H1 (cell line): ENCODE data around the gene ZBTB34. TPM values are rescaled to one million over a fixed set of nuclear protein-coding genes. Genes with fewer than 3 reads are reported as not detected.

Experiments used
- CTCF ChIA-PET: fragments of 300-600 bp; sonication (Branson Sonifier 250); formaldehyde crosslinking; loops from one replicate; lab custom pipeline; 2021; ENCODE audit not compliant: partially characterized antibody; lab: Charles Lee
- POLR2A ChIA-PET: fragments of 300-600 bp; sonication (Branson Sonifier 250); formaldehyde crosslinking; loops from one replicate; lab custom pipeline; 2021; ENCODE audit warnings: inconsistent platforms; ENCODE audit not compliant: partially characterized antibody; lab: Charles Lee
- DNase-seq, 2 experiments: peaks; one replicate each; pipeline versions ENCODE4 v3.0.0 to v3.0.0-alpha.2; 2010 to 2022; ENCODE audit warnings: low spot score in 2 of 2, low read depth in 1 of 2, mixed read lengths in 1 of 2
- FAIRE-seq: peaks from 2 replicates; lab custom pipeline; 2011; peaks lifted over from hg19 to GRCh38; lab: Jason Lieb, UNC
- H2AFZ ChIP-seq: 2 replicates; pipeline ENCODE4 v1.8.1; 2012; ENCODE audit warnings: low read length, inconsistent platforms
- H2AK5ac ChIP-seq: 2 replicates; pipeline ENCODE4 v1.6.1; 2013; ENCODE audit warnings: low read depth, low read length
- H2BK120ac ChIP-seq: replicated peaks from 2 replicates; pipeline ENCODE3; 2013; ENCODE audit warnings: low read depth, low read length, inconsistent platforms
- H2BK12ac ChIP-seq: 2 replicates; pipeline ENCODE4 v1.6.1; 2013; ENCODE audit warnings: low read depth, low read length
- H2BK15ac ChIP-seq: 2 replicates; pipeline ENCODE4 v1.6.1; 2013; ENCODE audit warnings: low read length
- H2BK20ac ChIP-seq: 2 replicates; pipeline ENCODE4 v1.6.1; 2013; ENCODE audit warnings: low read length
- H2BK5ac ChIP-seq: 2 replicates; pipeline ENCODE4 v1.6.1; 2013; ENCODE audit warnings: low read depth, low read length
- H3K14ac ChIP-seq: 2 replicates; pipeline ENCODE4 v1.6.1; 2013; ENCODE audit warnings: inconsistent platforms; ENCODE audit not compliant: insufficient read length
- H3K18ac ChIP-seq: 2 replicates; pipeline ENCODE4 v1.6.1; 2013; ENCODE audit warnings: low read length; ENCODE audit errors: extremely low read depth
- H3K23ac ChIP-seq: 2 replicates; pipeline ENCODE4 v1.6.1; 2013; ENCODE audit warnings: inconsistent platforms; ENCODE audit not compliant: insufficient read length
- H3K23me2 ChIP-seq: 2 replicates; pipeline ENCODE4 v1.6.1; 2013; ENCODE audit warnings: low read depth, low read length
- H3K27ac ChIP-seq: 2 replicates; pipeline ENCODE4 v1.6.1; 2011; ENCODE audit warnings: low read depth, low read length, inconsistent platforms
- H3K27me3 ChIP-seq, 4 experiments: replicated peaks in 1 of 4; 1 replicate in 1 of 4; 2 replicates in 3 of 4; pipeline versions ENCODE4 v1.6.1 to v1.8.1; 2011 to 2013; ENCODE audit warnings: low read length in 3 of 4, mild to moderate bottlenecking in 3 of 4, inconsistent platforms in 2 of 4, mixed read lengths in 2 of 4, moderate library complexity in 1 of 4; ENCODE audit not compliant: control insufficient read depth in 3 of 4, insufficient read depth in 3 of 4; ENCODE audit errors: extremely low read depth in 1 of 4
- H3K36me3 ChIP-seq, 4 experiments: 2 replicates each; pipeline versions ENCODE4 v1.6.1 to v1.8.1; 2011 to 2013; ENCODE audit warnings: mild to moderate bottlenecking in 4 of 4, low read length in 3 of 4, moderate library complexity in 2 of 4, control low read depth in 1 of 4, inconsistent platforms in 1 of 4; ENCODE audit not compliant: insufficient read depth in 4 of 4, control insufficient read depth in 2 of 4
- H3K4ac ChIP-seq: replicated peaks from 2 replicates; pipeline ENCODE3; 2013; ENCODE audit warnings: low read length, low read depth, mixed read lengths, inconsistent platforms; ENCODE audit not compliant: insufficient read length
- H3K4me1 ChIP-seq, 4 experiments: replicated peaks in 1 of 4; 1 replicate in 1 of 4; 2 replicates in 3 of 4; pipeline versions ENCODE4 v1.6.1 to v1.8.1; 2011 to 2013; ENCODE audit warnings: low read length in 3 of 4, inconsistent platforms in 2 of 4, mixed read lengths in 1 of 4; ENCODE audit not compliant: insufficient read depth in 4 of 4, control insufficient read depth in 3 of 4
- H3K4me2 ChIP-seq, 2 experiments: 2 replicates each; pipeline versions ENCODE4 v1.6.1 to v1.8.1; 2011 to 2013; ENCODE audit warnings: low read depth in 2 of 2, low read length in 2 of 2, control low read depth in 1 of 2, inconsistent platforms in 1 of 2, mild to moderate bottlenecking in 1 of 2; ENCODE audit not compliant: insufficient read depth in 1 of 2
- H3K4me3 ChIP-seq, 4 experiments: fragments of 200-600, 300-600 bp in 1 of 4; sonication (generic), shearing (Covaris generic), sonication (Bioruptor Twin) in 1 of 4; 2 replicates each; pipeline versions ENCODE4 v1.5.1 to v1.8.1; 2011 to 2016; ENCODE audit warnings: low read length in 4 of 4, low read depth in 3 of 4, control low read depth in 2 of 4, inconsistent platforms in 2 of 4, mild to moderate bottlenecking in 2 of 4, mixed read lengths in 1 of 4, moderate library complexity in 1 of 4; ENCODE audit not compliant: insufficient read depth in 2 of 4; ENCODE audit errors: extremely low read depth in 1 of 4
- H3K56ac ChIP-seq: replicated peaks from 2 replicates; pipeline ENCODE3; 2013; ENCODE audit warnings: low read depth, mild to moderate bottlenecking, mixed read lengths, low read length, inconsistent platforms; ENCODE audit not compliant: insufficient read length
- H3K79me1 ChIP-seq: 2 replicates; pipeline ENCODE4 v1.6.1; 2013; ENCODE audit warnings: low read depth, low read length, control low read depth
- H3K79me2 ChIP-seq, 2 experiments: 2 replicates each; pipeline versions ENCODE4 v1.6.1 to v1.8.1; 2012 to 2013; ENCODE audit warnings: low read length in 2 of 2, mild to moderate bottlenecking in 2 of 2, inconsistent platforms in 1 of 2; ENCODE audit not compliant: insufficient read depth in 2 of 2, control insufficient read depth in 1 of 2
- H3K9ac ChIP-seq, 4 experiments: replicated peaks in 1 of 4; 1 replicate in 1 of 4; 2 replicates in 3 of 4; pipeline versions ENCODE4 v1.6.1 to v1.8.1; 2011 to 2013; ENCODE audit warnings: low read depth in 3 of 4, low read length in 3 of 4, control low read depth in 2 of 4, mild to moderate bottlenecking in 2 of 4, moderate library complexity in 2 of 4, inconsistent platforms in 1 of 4; ENCODE audit errors: extremely low read depth in 1 of 4
- H3K9me3 ChIP-seq, 2 experiments: 2 replicates each; pipeline versions ENCODE4 v1.6.1 to v1.8.1; 2012 to 2013; ENCODE audit warnings: mild to moderate bottlenecking in 2 of 2, moderate library complexity in 2 of 2, control low read depth in 1 of 2, inconsistent platforms in 1 of 2, low read depth in 1 of 2, low read length in 1 of 2, mixed read lengths in 1 of 2; ENCODE audit not compliant: insufficient read depth in 2 of 2
- H4K20me1 ChIP-seq, 2 experiments: replicated peaks in 1 of 2; 2 replicates each; pipeline versions ENCODE3 to v1.8.1; 2011 to 2013; ENCODE audit warnings: inconsistent platforms in 2 of 2, low read length in 2 of 2, mild to moderate bottlenecking in 1 of 2; ENCODE audit not compliant: insufficient read depth in 2 of 2, control insufficient read depth in 1 of 2
- H4K5ac ChIP-seq: 2 replicates; pipeline ENCODE4 v1.6.1; 2013; ENCODE audit warnings: low read length, low read depth, mixed read lengths, inconsistent platforms; ENCODE audit not compliant: insufficient read length
- H4K8ac ChIP-seq: 2 replicates; pipeline ENCODE4 v1.8.0; 2013; ENCODE audit warnings: mild to moderate bottlenecking, moderate library complexity, low read length, inconsistent platforms; ENCODE audit not compliant: insufficient read depth; ENCODE audit errors: extremely low read depth
- H4K91ac ChIP-seq: replicated peaks from 2 replicates; pipeline ENCODE3; 2013; ENCODE audit warnings: low read length, mixed read lengths, inconsistent platforms; ENCODE audit not compliant: insufficient read length
- ASH2L ChIP-seq: fragments of 200-600, 300-600 bp; sonication (generic); IDR thresholded peaks from one replicate; pipeline ENCODE4 v1.7.1; 2017; ENCODE audit warnings: low read length
- EZH2 ChIP-seq: fragments of 200-600 bp; sonication (generic); IDR thresholded peaks from 2 replicates; pipeline ENCODE4 v1.7.1; 2012; ENCODE audit warnings: low read depth, mild to moderate bottlenecking, moderate library complexity, low read length, inconsistent platforms; ENCODE audit not compliant: severe bottlenecking
- GTF2F1 ChIP-seq: IDR thresholded peaks from 2 replicates; pipeline ENCODE4 v1.6.1; 2012; ENCODE audit warnings: low read depth, low read length, improper control_type of control experiment, borderline replicate concordance
- JUN ChIP-seq: IDR thresholded peaks from 2 replicates; pipeline ENCODE4 v1.6.1; 2011; ENCODE audit warnings: low read depth, mild to moderate bottlenecking, improper control_type of control experiment, low read length
- KDM1A ChIP-seq: fragments of 200-600, 300-600 bp; sonication (generic); IDR thresholded peaks from 2 replicates; pipeline ENCODE4 v1.7.1; 2016; ENCODE audit warnings: mild to moderate bottlenecking, low read length, borderline replicate concordance
- KDM5A ChIP-seq: fragments of 200-600 bp; IDR thresholded peaks from 2 replicates; pipeline ENCODE4 v1.7.1; 2012; ENCODE audit warnings: mild to moderate bottlenecking, low read length, inconsistent platforms, mixed read lengths
- MAX ChIP-seq: IDR thresholded peaks from 2 replicates; pipeline ENCODE4 v1.6.1; 2012; ENCODE audit warnings: inconsistent platforms
- NRF1 ChIP-seq: IDR thresholded peaks from 2 replicates; pipeline ENCODE4 v1.6.1; 2011; ENCODE audit warnings: mild to moderate bottlenecking, low read depth, low read length, improper control_type of control experiment
- POU5F1 ChIP-seq: IDR thresholded peaks from 2 replicates; pipeline ENCODE4 v1.6.1; 2011; ENCODE audit warnings: low read depth, mild to moderate bottlenecking, low read length, moderate library complexity
- SP1 ChIP-seq: IDR thresholded peaks from 2 replicates; pipeline ENCODE4 v1.6.1; 2011; ENCODE audit warnings: low read depth, low read length
- SRF ChIP-seq: IDR thresholded peaks from 2 replicates; pipeline ENCODE4 v1.6.1; 2011; ENCODE audit warnings: mild to moderate bottlenecking, low read depth, low read length, moderate library complexity
- TAF7 ChIP-seq: optimal IDR thresholded peaks from 2 replicates; pipeline ENCODE3; 2011; ENCODE audit warnings: low read depth, mild to moderate bottlenecking, inconsistent platforms, low read length, moderate library complexity, borderline replicate concordance
- WGBS, 2 experiments: shearing (Covaris generic) in 1 of 2; methylation state at CpG; one replicate each; pipeline versions ENCODE4 v1.1.6 to v1.1.7; 2013 to 2015; ENCODE audit warnings: low lambda C conversion rate in 2 of 2, mixed read lengths in 2 of 2, inconsistent platforms in 1 of 2, low coverage in 1 of 2, missing lambda C conversion rate in 1 of 2; ENCODE audit not compliant: insufficient replicate concordance in 2 of 2, insufficient coverage in 1 of 2, insufficient read length in 1 of 2; ENCODE audit errors: extremely low coverage in 1 of 2, missing lambda C conversion rate in 1 of 2; 5-methylcytosine and 5-hydroxymethylcytosine counted together
- polyA plus RNA-seq, 7 experiments: library from polyadenylated mRNA; depleted of rRNA in 3 of 7; stranded (reverse) in 5 of 7; unstranded in 2 of 7; fragments of >200 nt in 5 of 7; fragments of 200-250 nt in 2 of 7; gene quantifications; 1 replicate in 5 of 7; 2 replicates in 1 of 7; 4 replicates in 1 of 7; pipeline versions ENCODE4 v1.2.1 to v1.2.3, GENCODE V29; 2011 to 2013; ENCODE audit warnings: missing spikeins in 2 of 7, mixed read lengths in 2 of 7
- total RNA-seq: library from RNA; stranded (reverse); fragmentation: NEBNext Ultra II Directional; extraction: Animal tissue kit (Norgen Biotek cat#: 25700); gene quantifications from 2 replicates; pipeline ENCODE4 v1.2.1, GENCODE V29; 2021
- TF ChIP-seq, protein P1 (sequence below): IDR thresholded peaks from 2 replicates; pipeline ENCODE4 v1.6.1; 2011; ENCODE audit warnings: low read length, improper control_type of control experiment

ZBTB34 gene
- total and polyA plus RNA-seq, 2 of the 8 experiments (the other 6 are each of a cell fraction or from before 2014, with no cell fraction given) = 8.2 to 15.9 TPM

DNA sequence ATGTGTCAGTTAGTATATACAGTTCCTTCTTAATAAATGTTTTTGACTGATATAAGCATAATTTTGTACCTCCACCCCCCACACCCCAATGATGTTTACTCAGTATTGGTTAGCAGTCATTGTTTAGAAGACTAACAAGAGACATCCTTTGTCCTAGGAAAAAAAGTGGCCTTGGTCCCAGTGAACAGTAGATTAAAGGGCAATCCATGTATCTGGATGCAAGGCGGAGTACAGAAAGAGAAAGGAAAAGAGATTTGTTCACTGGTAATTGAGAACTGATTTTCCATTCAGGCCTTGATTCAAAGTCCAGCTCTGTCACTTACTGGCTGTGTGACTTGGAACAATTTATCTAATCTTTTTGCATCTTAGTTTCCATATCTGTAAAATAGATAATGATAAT, 58.8 kb downstream of the ZBTB34 start:
- 84% methylated on average over 1 of the region's 1 CpG; no CpG with 5 or more reads in 1 of the 2 experiments for WGBS, 2 experiments
- H3K56ac ChIP-seq = no peak overlapping the region
- ChIA-PET CTCF (interaction anchor here (1.0 to 1.8 kb wide), 2 partner anchors 23 to 280 kb away, joined by 3 to 4 read pairs; no protein-coding TSS in a partner anchor), POLR2A (interaction anchor here (1.6 kb wide), 1 partner anchor 14 kb away, joined by 4 read pairs; no protein-coding TSS in a partner anchor)
- no peaks in the 10 kb centered on the region for H3K36me3 ChIP-seq
- no peak overlapping the region for H3K27ac ChIP-seq
- no peaks in the 10 kb centered on the region for H3K9me3 ChIP-seq
- H3K9ac ChIP-seq = no peak overlapping the region
- H2BK15ac ChIP-seq = no peak overlapping the region
- no peak overlapping the region for H2BK5ac ChIP-seq
- no peak overlapping the region for H2BK12ac ChIP-seq
- peaks cover 10% of the 10 kb centered on the region; the same call in 1 of the 2 replicates for H3K79me1 ChIP-seq
- no peak overlapping the region for H2AFZ ChIP-seq
- H4K8ac ChIP-seq = no peak overlapping the region
- no peak overlapping the region for H3K4me3 ChIP-seq
- peaks cover 2% of the 10 kb centered on the region; the same call in 1 of the 2 replicates for H3K23me2 ChIP-seq
- no peak overlapping the region for H3K23ac ChIP-seq
- no peaks in the 10 kb centered on the region for H3K27me3 ChIP-seq
- H2AK5ac ChIP-seq = no peak overlapping the region
- peaks cover 0 to 24% of the 10 kb centered on the region in 2 experiments; a peak in 2 of 4 replicates for H3K79me2 ChIP-seq
- no peak overlapping the region for H4K91ac ChIP-seq
- no peak overlapping the region for H3K14ac ChIP-seq
- peaks cover 4 to 8% of the 10 kb centered on the region in 2 experiments for H4K20me1 ChIP-seq
- H3K4ac ChIP-seq = no peak overlapping the region
- no peak for FAIRE-seq
- no peak for DNase-seq
- no peak overlapping the region for H4K5ac ChIP-seq
- no peak overlapping the region for H3K4me2 ChIP-seq
- no peak overlapping the region for H2BK20ac ChIP-seq
- no peak overlapping the region for H3K18ac ChIP-seq
- H2BK120ac ChIP-seq = no peak overlapping the region
- peaks cover 6 to 19% (median 12%) of the 10 kb centered on the region in 4 experiments for H3K4me1 ChIP-seq
- TF ChIP-seq EZH2 (no peak), SRF (no peak), MAX (no peak), GTF2F1 (no peak), POU5F1 (no peak), SP1 (no peak), KDM5A (no peak), NRF1 (no peak), TAF7 (no peak), ASH2L (no peak), KDM1A (no peak), JUN (no peak)
- TF ChIP-seq, protein P1, sequence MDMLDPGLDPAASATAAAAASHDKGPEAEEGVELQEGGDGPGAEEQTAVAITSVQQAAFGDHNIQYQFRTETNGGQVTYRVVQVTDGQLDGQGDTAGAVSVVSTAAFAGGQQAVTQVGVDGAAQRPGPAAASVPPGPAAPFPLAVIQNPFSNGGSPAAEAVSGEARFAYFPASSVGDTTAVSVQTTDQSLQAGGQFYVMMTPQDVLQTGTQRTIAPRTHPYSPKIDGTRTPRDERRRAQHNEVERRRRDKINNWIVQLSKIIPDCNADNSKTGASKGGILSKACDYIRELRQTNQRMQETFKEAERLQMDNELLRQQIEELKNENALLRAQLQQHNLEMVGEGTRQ = no peak
